Measurements from ENCODE around the gene ADCY1. TPM values are rescaled to one million over a fixed set of nuclear protein-coding genes. Genes with fewer than 3 reads are reported as not detected.

ADCY1 gene
- total and polyA plus RNA-seq, 12 donors, result 0.46 to 8.6 (median 3.4) TPM

- H3K27ac ChIP-seq, result peak overlapping the region in 1 of 10 donors; percentile 5
- WGBS, 2 donors, result 96 to 99% methylated on average over 6 of the region's 6 CpGs
- H3K4me3 ChIP-seq, result no peak overlapping the region
- peak in 1 of 2 donors; percentile 1 for DNase-seq
- intact Hi-C loops (cut with DNase I), result no loop called here
- H3K9me3 ChIP-seq, result no peaks in the 10 kb centered on the region
- no peaks in the 10 kb centered on the region for H3K36me3 ChIP-seq
- ATAC-seq, result peak in 1 of 8 donors; percentile 25
- H3K4me1 ChIP-seq, result peaks cover 2 to 26% (median 15%) of the 10 kb centered on the region in 9 donors
- no peaks in the 10 kb centered on the region for H3K27me3 ChIP-seq
- TF ChIP-seq, protein P1, sequence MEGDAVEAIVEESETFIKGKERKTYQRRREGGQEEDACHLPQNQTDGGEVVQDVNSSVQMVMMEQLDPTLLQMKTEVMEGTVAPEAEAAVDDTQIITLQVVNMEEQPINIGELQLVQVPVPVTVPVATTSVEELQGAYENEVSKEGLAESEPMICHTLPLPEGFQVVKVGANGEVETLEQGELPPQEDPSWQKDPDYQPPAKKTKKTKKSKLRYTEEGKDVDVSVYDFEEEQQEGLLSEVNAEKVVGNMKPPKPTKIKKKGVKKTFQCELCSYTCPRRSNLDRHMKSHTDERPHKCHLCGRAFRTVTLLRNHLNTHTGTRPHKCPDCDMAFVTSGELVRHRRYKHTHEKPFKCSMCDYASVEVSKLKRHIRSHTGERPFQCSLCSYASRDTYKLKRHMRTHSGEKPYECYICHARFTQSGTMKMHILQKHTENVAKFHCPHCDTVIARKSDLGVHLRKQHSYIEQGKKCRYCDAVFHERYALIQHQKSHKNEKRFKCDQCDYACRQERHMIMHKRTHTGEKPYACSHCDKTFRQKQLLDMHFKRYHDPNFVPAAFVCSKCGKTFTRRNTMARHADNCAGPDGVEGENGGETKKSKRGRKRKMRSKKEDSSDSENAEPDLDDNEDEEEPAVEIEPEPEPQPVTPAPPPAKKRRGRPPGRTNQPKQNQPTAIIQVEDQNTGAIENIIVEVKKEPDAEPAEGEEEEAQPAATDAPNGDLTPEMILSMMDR (IDR thresholded peaks at IDR 0.05), result no peak
Observed at GRCh38 chr7:45646207-45646821, 72.1 kb downstream of the ADCY1 start.

DNA sequence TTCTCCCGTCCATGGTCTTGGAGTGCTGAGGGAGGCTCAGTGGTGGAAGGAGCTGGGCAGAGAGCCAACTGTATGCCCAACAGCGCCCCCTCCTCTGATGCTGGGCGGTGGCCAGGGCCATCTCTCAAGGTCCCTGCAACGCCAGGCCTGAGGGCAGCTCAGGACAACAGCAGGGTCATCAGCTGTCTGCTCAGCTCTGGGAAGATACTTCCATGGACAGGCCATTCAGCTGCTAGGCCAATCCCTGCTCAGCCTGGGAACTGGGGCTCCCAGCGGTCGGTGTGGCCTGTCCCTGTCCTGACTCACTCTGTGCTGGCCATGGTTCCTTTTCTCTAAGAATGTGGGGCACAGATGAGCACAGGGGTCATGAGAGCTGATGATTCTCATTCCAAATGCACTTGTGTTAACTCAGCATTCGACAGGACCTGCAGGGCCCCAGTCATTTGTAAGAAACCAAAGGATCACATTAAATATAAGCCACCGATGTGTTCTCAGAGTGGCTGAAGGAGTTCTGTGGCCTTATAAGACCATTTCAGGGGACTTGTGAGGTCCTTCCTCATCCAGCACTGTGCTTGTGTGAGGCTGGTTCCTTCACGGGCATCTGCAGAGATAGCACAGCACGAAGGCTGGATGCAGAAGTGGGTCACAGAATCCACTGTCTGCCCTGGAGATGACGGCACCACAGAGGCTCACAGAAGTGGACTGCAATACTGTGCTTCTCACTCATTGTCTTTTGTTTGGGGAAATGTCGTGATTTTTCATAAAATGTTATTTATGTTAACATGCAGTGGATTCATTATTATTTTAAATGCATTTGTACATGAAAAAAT is 73.0 kb downstream of the ADCY1 start:
- Histone ChIP-seq H3K9me3 (no peaks in the 10 kb centered on the region), H3K4me1 (peaks cover 2 to 26% (median 15%) of the 10 kb centered on the region in 9 donors), H3K36me3 (no peaks in the 10 kb centered on the region), H3K27me3 (no peaks in the 10 kb centered on the region), H3K4me3 (no peak overlapping the region), H3K27ac (peak overlapping the region in 1 of 10 donors; percentile 5)
- intact Hi-C loops (cut with DNase I), result no loop called here
- DNase-seq (peak in 1 of 2 donors; percentile 8), ATAC-seq (peak in 7 of 8 donors; percentile 46 to 68 (median 51))
- TF ChIP-seq, protein P1 (IDR thresholded peaks at IDR 0.05), result no peak
- WGBS, 2 donors, result 68 to 71% methylated on average over 12 of the region's 12 CpGs

DNA sequence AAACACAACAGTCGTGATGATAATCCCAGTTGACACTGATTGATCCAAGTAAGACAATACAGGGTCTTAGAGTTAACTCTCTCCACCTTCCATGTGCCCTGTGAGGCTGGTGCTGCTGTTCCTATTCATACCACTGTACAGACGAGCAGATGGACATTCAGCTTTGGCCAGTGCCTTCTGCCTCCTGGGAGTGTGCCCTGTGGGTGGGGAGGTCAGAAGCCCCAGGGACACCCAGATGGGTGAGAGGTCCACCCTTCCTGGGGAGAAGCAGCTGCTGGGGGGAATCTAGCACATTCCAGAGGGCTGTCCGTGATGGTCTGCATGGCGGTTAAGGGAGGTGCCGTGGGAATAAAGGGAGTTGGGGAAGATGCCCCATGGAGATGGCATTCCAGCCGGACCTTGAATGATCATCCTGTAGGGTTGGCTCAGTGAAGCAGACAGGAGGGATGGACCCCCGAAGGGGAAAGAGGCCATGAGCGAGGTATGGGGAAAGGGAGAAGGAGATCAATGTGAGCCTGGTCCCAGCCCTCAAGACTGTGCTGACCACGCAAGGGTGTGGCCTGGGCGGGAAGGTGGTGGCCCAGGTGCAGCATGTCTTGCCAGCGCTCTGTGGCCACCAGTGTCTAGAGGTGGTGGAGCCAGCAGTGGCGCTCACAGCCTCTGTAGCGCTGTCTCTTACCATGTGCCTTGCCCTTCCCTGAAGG is 74.0 kb downstream of the ADCY1 start:
- Histone ChIP-seq H3K27me3 (no peaks in the 10 kb centered on the region), H3K36me3 (no peaks in the 10 kb centered on the region), H3K9me3 (no peaks in the 10 kb centered on the region), H3K27ac (no peak overlapping the region), H3K4me1 (peaks cover 2 to 26% (median 15%) of the 10 kb centered on the region in 9 donors), H3K4me3 (no peak overlapping the region)
- TF ChIP-seq, protein P1 (IDR thresholded peaks at IDR 0.05), result no peak
- 88% methylated on average over 13 of the region's 13 CpGs for WGBS, 2 donors
- intact Hi-C loops (cut with DNase I), result no loop called here
- no peak for ATAC-seq
- DNase-seq, result peak in 1 of 2 donors; percentile 2

GRCh38 chr7:45648671-45648995 is 74.5 kb downstream of the ADCY1 start:
- ATAC-seq (no peak), DNase-seq (no peak)
- H3K9me3 ChIP-seq, result no peaks in the 10 kb centered on the region
- intact Hi-C loops (cut with DNase I), result no loop called here
- no peaks in the 10 kb centered on the region for H3K27me3 ChIP-seq
- 97 to 98% methylated on average over 10 of the region's 10 CpGs for WGBS, 2 donors
- no peak overlapping the region for H3K27ac ChIP-seq
- TF ChIP-seq, protein P1 (IDR thresholded peaks at IDR 0.05), result no peak
- no peaks in the 10 kb centered on the region for H3K36me3 ChIP-seq
- H3K4me3 ChIP-seq, result no peak overlapping the region
- peaks cover 2 to 26% (median 15%) of the 10 kb centered on the region in 9 donors for H3K4me1 ChIP-seq
